Mesenchymal stem cell (in vitro differentiated cells and primary cell): ENCODE data around the gene FHOD1.

Experiments
- DNase-seq: peaks from one replicate; pipeline ENCODE4 v3.0.0-alpha.2; 2013
- H2AFZ ChIP-seq: one replicate; pipeline ENCODE4 v1.6.1; 2013; ENCODE audit warnings: low read depth, mild to moderate bottlenecking, control low read depth, inconsistent platforms, low read length, moderate library complexity
- H2AK5ac ChIP-seq: 2 replicates; pipeline ENCODE4 v1.6.1; 2013; ENCODE audit warnings: low read length, moderate library complexity, mild to moderate bottlenecking, inconsistent platforms; ENCODE audit not compliant: severe bottlenecking
- H2BK120ac ChIP-seq: one replicate; pipeline ENCODE4 v1.6.1; 2013; ENCODE audit warnings: low read depth, mild to moderate bottlenecking, inconsistent platforms, low read length, moderate library complexity
- H2BK12ac ChIP-seq, 2 experiments: one replicate each; pipeline ENCODE4 v1.6.1; 2013; ENCODE audit warnings: inconsistent platforms in 2 of 2, low read length in 2 of 2, mild to moderate bottlenecking in 2 of 2, moderate library complexity in 2 of 2, control low read depth in 1 of 2
- H2BK15ac ChIP-seq: one replicate; pipeline ENCODE4 v1.6.1; 2013; ENCODE audit warnings: mild to moderate bottlenecking, low read depth, inconsistent platforms; ENCODE audit not compliant: poor library complexity, severe bottlenecking
- H2BK5ac ChIP-seq: 2 replicates; pipeline ENCODE4 v1.6.1; 2013; ENCODE audit warnings: low read depth, mild to moderate bottlenecking, low read length, control low read depth, inconsistent platforms; ENCODE audit not compliant: poor library complexity, severe bottlenecking
- H3K14ac ChIP-seq, 2 experiments: one replicate each; pipeline ENCODE4 v1.6.1; 2013; ENCODE audit warnings: inconsistent platforms in 2 of 2, low read length in 2 of 2, control low read depth in 1 of 2, mild to moderate bottlenecking in 1 of 2, moderate library complexity in 1 of 2
- H3K18ac ChIP-seq, 2 experiments: one replicate each; pipeline ENCODE4 v1.6.1; 2013; ENCODE audit warnings: inconsistent platforms in 2 of 2, low read length in 2 of 2, control low read depth in 1 of 2, low read depth in 1 of 2, mild to moderate bottlenecking in 1 of 2
- H3K23ac ChIP-seq, 2 experiments: one replicate each; pipeline ENCODE4 v1.6.1; 2013; ENCODE audit warnings: inconsistent platforms in 2 of 2, low read length in 2 of 2, mild to moderate bottlenecking in 2 of 2, moderate library complexity in 2 of 2, control low read depth in 1 of 2
- H3K27ac ChIP-seq: 2 replicates; pipeline ENCODE4 v1.5.1; 2013; ENCODE audit warnings: mild to moderate bottlenecking, moderate library complexity, low read length, control low read depth, inconsistent platforms; ENCODE audit not compliant: poor library complexity, severe bottlenecking
- H3K27me3 ChIP-seq, 2 experiments: 2 replicates each; pipeline versions ENCODE4 v1.6.1 to v1.7.0; 2013; ENCODE audit warnings: low read length in 2 of 2, mild to moderate bottlenecking in 2 of 2, moderate library complexity in 2 of 2, control low read depth in 1 of 2, inconsistent platforms in 1 of 2; ENCODE audit not compliant: control insufficient read depth in 1 of 2, insufficient read depth in 1 of 2
- H3K36me3 ChIP-seq, 2 experiments: 2 replicates each; pipeline versions ENCODE4 v1.6.1 to v1.7.0; 2013; ENCODE audit warnings: low read length in 2 of 2, control low read depth in 1 of 2, inconsistent platforms in 1 of 2, low read depth in 1 of 2, mild to moderate bottlenecking in 1 of 2; ENCODE audit not compliant: insufficient read depth in 2 of 2, control insufficient read depth in 1 of 2
- H3K4ac ChIP-seq, 2 experiments: one replicate each; pipeline ENCODE4 v1.6.1; 2013; ENCODE audit warnings: inconsistent platforms in 2 of 2, low read length in 2 of 2, mild to moderate bottlenecking in 2 of 2, moderate library complexity in 2 of 2, control low read depth in 1 of 2, low read depth in 1 of 2
- H3K4me1 ChIP-seq: 2 replicates; pipeline ENCODE4 v1.6.1; 2013; ENCODE audit warnings: low read depth, low read length, control low read depth; ENCODE audit not compliant: control insufficient read depth, insufficient read depth
- H3K4me2 ChIP-seq: 2 replicates; pipeline ENCODE4 v1.6.1; 2013; ENCODE audit warnings: low read length, mild to moderate bottlenecking, inconsistent platforms; ENCODE audit not compliant: poor library complexity, severe bottlenecking
- H3K4me3 ChIP-seq, 2 experiments: 2 replicates each; pipeline versions ENCODE4 v1.5.1 to v1.7.0; 2013; ENCODE audit warnings: low read length in 2 of 2, mild to moderate bottlenecking in 2 of 2, control low read depth in 1 of 2, low read depth in 1 of 2; ENCODE audit not compliant: insufficient read depth in 1 of 2
- H3K79me1 ChIP-seq: replicated peaks from 2 replicates; pipeline ENCODE4 v1.6.1; 2013; ENCODE audit warnings: mild to moderate bottlenecking, control low read depth, low read length, inconsistent platforms; ENCODE audit not compliant: poor library complexity, severe bottlenecking
- H3K9ac ChIP-seq: 2 replicates; pipeline ENCODE4 v1.7.0; 2013; ENCODE audit warnings: mild to moderate bottlenecking, low read length, moderate library complexity
- H3K9me3 ChIP-seq: 2 replicates; pipeline ENCODE4 v1.7.0; 2013; ENCODE audit warnings: mild to moderate bottlenecking, low read length; ENCODE audit not compliant: control insufficient read depth
- H4K8ac ChIP-seq: one replicate; pipeline ENCODE4 v1.6.1; 2013; ENCODE audit warnings: inconsistent platforms, mild to moderate bottlenecking, low read length, moderate library complexity
- H4K91ac ChIP-seq: one replicate; pipeline ENCODE4 v1.6.1; 2013; ENCODE audit warnings: mild to moderate bottlenecking, low read length, inconsistent platforms
- WGBS: methylation state at CpG from one replicate; pipeline ENCODE4 v1.1.7; 2013; ENCODE audit warnings: mixed read lengths; 5-methylcytosine and 5-hydroxymethylcytosine counted together

FHOD1 gene

DNA sequence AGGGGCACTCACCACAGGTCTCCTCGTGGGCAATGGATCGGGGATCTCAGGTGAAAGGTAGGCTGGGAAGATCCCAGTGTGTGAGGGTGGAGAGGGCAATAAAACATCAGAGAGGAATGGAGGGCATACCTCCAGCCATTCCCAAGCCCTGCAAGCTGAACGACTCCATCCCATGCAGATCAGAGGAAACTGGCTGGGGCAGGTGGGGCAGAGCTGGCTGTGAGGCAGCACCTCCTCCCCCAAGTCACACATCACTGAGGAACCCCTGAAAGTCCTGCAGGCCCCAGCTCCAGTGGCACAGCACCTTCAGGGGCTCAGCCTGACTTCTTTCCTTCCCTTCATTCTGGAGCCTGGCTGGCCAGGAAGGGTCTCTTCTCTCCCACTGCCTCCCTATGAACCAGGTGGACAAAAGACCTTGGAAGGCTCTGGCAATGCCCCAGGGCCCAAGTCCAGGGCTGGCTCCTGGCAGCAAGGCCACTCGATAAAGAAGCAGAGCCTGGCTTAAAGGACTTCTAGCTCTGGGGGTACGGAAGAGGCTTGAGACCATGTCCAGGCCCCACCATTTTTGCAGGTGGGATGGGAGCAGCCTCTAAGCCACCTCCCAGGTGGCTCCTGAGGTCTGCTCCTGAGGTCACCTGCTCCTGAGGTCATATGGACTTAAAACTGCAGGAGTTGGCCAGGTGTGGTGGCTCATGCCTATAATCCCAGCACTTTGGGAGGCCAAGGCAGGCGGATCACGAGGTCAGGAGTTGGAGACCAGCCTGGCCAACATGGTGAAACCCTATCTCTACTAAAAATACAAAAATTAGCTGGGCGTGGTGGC is 33.9 kb downstream of the FHOD1 start:
- no peak overlapping the region for H2AFZ ChIP-seq

DNA sequence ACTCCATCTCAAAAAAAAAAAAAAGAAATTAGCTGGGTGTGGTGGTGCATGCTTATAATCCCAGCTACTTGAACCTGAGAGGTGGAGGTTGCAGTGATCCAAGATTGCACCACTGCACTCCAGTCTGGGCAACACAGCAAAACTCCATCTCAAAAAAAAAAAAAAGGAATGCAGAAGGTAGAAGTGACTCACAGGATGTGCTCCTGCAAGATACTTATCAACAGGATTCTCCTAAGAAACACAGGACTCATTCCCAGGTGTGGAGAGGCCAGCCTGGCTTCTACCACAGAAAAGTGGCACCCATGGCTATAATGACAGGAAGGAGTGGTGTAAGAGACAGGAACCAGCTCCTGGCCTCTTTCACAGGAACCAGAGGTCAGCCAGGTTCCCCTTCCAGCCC is 34.5 kb downstream of the FHOD1 start:
- H2BK12ac ChIP-seq = no peak overlapping the region
- H2BK15ac ChIP-seq = no peak overlapping the region
- no peak overlapping the region for H3K18ac ChIP-seq
- DNase-seq = no peak
- no peak overlapping the region for H3K27ac ChIP-seq
- H4K91ac ChIP-seq = no peak overlapping the region
- H3K36me3 ChIP-seq = peaks cover 19 to 26% of the 10 kb centered on the region in 2 experiments
- H4K8ac ChIP-seq = no peak overlapping the region
- no peaks in the 10 kb centered on the region for H3K79me1 ChIP-seq
- H3K4me2 ChIP-seq = no peak overlapping the region
- H3K4me1 ChIP-seq = peaks cover 9% of the 10 kb centered on the region
- no peak overlapping the region for H3K14ac ChIP-seq
- H3K4ac ChIP-seq = no peak overlapping the region
- no peaks in the 10 kb centered on the region for H3K27me3 ChIP-seq
- H3K9ac ChIP-seq = no peak overlapping the region
- no peak overlapping the region for H2BK5ac ChIP-seq
- no peak overlapping the region for H3K23ac ChIP-seq
- H3K9me3 ChIP-seq = no peaks in the 10 kb centered on the region
- no peak overlapping the region for H2AFZ ChIP-seq
- H3K4me3 ChIP-seq = no peak overlapping the region
- no peak overlapping the region for H2BK120ac ChIP-seq
- H2AK5ac ChIP-seq = no peak overlapping the region

More for the DNA sequence above, 33.9 kb downstream of the FHOD1 start:
- 80% methylated on average over 7 of the region's 8 CpGs for WGBS
- no peak overlapping the region for H3K14ac ChIP-seq
- no peak overlapping the region for H4K8ac ChIP-seq
- H3K4ac ChIP-seq = no peak overlapping the region
- H2BK15ac ChIP-seq = no peak overlapping the region
- no peak overlapping the region for H3K4me2 ChIP-seq
- H3K18ac ChIP-seq = no peak overlapping the region
- no peak overlapping the region for H2AK5ac ChIP-seq
- H3K27ac ChIP-seq = no peak overlapping the region
- no peak overlapping the region for H4K91ac ChIP-seq
- no peak overlapping the region for H2BK120ac ChIP-seq
- DNase-seq = no peak
- no peak overlapping the region for H3K23ac ChIP-seq
- H3K36me3 ChIP-seq = peaks cover 19 to 26% of the 10 kb centered on the region in 2 experiments
- no peak overlapping the region for H3K4me3 ChIP-seq
- H3K4me1 ChIP-seq = peaks cover 4% of the 10 kb centered on the region
- H2BK12ac ChIP-seq = no peak overlapping the region
- H3K9ac ChIP-seq = no peak overlapping the region
- no peak overlapping the region for H2BK5ac ChIP-seq
- H3K79me1 ChIP-seq = no peaks in the 10 kb centered on the region
- no peaks in the 10 kb centered on the region for H3K27me3 ChIP-seq
- no peaks in the 10 kb centered on the region for H3K9me3 ChIP-seq

DNA sequence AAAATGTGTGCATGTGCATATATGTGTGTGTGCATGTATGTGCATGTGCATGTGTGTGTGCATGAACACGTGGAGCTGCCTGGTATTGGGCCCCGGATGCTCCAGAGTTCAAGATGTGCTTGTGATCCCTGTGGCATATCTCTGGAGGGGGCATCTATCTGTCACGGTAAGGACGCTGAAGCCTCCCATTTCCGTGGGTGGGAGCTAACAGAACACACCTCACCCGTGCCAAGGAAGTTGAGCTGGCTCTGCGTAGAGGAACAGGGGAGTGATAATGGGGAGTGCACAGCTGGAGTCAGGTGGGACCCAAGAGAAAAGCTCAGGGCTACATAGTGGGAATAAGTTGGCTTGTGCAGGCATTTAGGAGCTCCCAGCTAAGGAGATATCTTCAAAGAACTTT is 35.6 kb downstream of the FHOD1 start:
- Histone ChIP-seq H2BK5ac (no peak overlapping the region), H3K9me3 (no peaks in the 10 kb centered on the region), H2BK15ac (no peak overlapping the region), H2BK12ac (no peak overlapping the region), H2AFZ (no peak overlapping the region), H3K18ac (no peak overlapping the region), H2AK5ac (no peak overlapping the region), H3K4me2 (no peak overlapping the region), H3K14ac (no peak overlapping the region), H3K27me3 (no peaks in the 10 kb centered on the region), H3K4me1 (peaks cover 20% of the 10 kb centered on the region), H3K4ac (no peak overlapping the region), H2BK120ac (no peak overlapping the region), H4K91ac (no peak overlapping the region), H3K23ac (no peak overlapping the region), H3K79me1 (no peaks in the 10 kb centered on the region), H3K9ac (no peak overlapping the region), H3K4me3 (no peak overlapping the region), H3K27ac (no peak overlapping the region), H4K8ac (no peak overlapping the region), H3K36me3 (peaks cover 17 to 19% of the 10 kb centered on the region in 2 experiments)
- no peak for DNase-seq
- 83% methylated on average over 7 of the region's 7 CpGs for WGBS

DNA sequence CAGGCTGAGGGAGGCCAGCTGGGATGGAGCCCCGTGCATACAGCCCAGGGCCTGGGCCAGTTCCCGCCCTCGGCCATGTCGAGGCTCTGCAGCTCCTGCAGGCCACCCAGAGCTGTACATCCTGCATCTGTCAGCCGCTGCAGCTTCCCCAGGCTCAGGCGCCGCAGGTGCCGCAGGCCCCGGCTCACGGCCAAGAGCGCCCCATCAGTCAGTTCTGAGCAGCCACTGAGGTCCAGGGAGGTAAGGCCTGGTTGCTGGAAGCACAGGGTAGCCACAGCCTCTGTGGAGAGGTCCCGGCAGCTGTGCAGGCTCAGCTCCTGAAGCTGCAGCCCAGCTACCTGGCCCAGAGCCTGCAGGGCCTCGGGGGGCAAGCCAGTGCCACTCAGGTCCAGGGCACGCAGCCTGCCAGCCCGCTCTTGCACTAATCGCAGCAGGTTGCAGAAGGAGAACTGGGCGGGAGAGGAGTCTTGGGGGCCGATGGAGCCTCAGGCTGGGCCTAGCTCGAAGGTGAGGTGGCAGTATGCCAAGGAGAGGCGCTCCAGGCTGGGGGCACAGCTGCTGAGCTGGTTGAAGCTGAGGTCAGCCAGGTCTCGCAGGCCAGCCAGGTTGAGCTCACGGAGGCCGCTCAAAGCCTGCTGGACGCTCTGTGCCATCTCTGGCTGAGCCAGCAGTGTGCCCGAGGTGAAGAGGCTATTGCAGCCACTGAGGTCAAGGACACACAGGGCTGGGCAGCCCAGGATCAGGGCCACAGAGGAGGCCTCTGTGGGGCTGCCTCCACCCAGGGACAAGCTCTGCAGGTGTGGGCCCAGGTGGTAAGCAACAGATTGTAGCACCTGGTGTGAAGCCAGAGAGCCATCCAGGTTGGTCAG is 37.0 kb downstream of the FHOD1 start:
- H3K4me2 ChIP-seq = no peak overlapping the region
- H2AK5ac ChIP-seq = no peak overlapping the region
- H3K18ac ChIP-seq = no peak overlapping the region
- H4K8ac ChIP-seq = no peak overlapping the region
- H2AFZ ChIP-seq = no peak overlapping the region
- no peak overlapping the region for H3K14ac ChIP-seq
- no peak overlapping the region for H4K91ac ChIP-seq
- H3K4me3 ChIP-seq = no peak overlapping the region
- no peaks in the 10 kb centered on the region for H3K79me1 ChIP-seq
- H3K27ac ChIP-seq = no peak overlapping the region
- no peak overlapping the region for H2BK12ac ChIP-seq
- no peak overlapping the region for H2BK5ac ChIP-seq
- H3K4me1 ChIP-seq = peaks cover 21% of the 10 kb centered on the region
- no peak overlapping the region for H2BK15ac ChIP-seq
- no peaks in the 10 kb centered on the region for H3K9me3 ChIP-seq
- no peaks in the 10 kb centered on the region for H3K27me3 ChIP-seq
- H3K4ac ChIP-seq = no peak overlapping the region
- H2BK120ac ChIP-seq = no peak overlapping the region
- no peak overlapping the region for H3K23ac ChIP-seq
- DNase-seq = no peak
- peaks cover 14 to 19% of the 10 kb centered on the region in 2 experiments for H3K36me3 ChIP-seq
- no peak overlapping the region for H3K9ac ChIP-seq
- 89% methylated on average over 25 of the region's 25 CpGs for WGBS
